Measurements from ENCODE around the gene TGFBR2. TPM values are rescaled to one million over a fixed set of nuclear protein-coding genes. Genes with fewer than 3 reads are reported as not detected.

Gene TGFBR2
- total RNA-seq, 1 experiment from 2014 or later, result 48.2 TPM

GRCh38 chr3:30698549-30698948 is 92.1 kb downstream of the TGFBR2 start:
- no peak overlapping the region for H2AFZ ChIP-seq (ENCODE audit: low read length)
- no peaks in the 10 kb centered on the region for H3F3A ChIP-seq (ENCODE audit: low read length, unreplicated experiment)
- no peak for ATAC-seq
- H3K4me1 ChIP-seq (ENCODE audit: insufficient read depth, low read length), result no peaks in the 10 kb centered on the region
- BruUV-seq (replicated peaks), result no TSS peak
- H3K9me2 ChIP-seq (replicated peaks; ENCODE audit: low read length), result no peaks in the 10 kb centered on the region
- TF ChIP-seq EZH2 (IDR thresholded peaks at IDR 0.05; ENCODE audit: low read length, unreplicated experiment) (no peak), EZH2phosphoT487 (IDR thresholded peaks at IDR 0.05; ENCODE audit: borderline replicate concordance, low read length) (no peak), CTCF (conservative IDR thresholded peaks at IDR 0.05; ENCODE audit: low read depth, low read length) (no peak)
- intact Hi-C loops (cut with micrococcal nuclease), result loop anchor here (10.0 kb wide), 1 partner anchor 684 kb away; no protein-coding TSS in a partner anchor
- H3K9ac ChIP-seq (ENCODE audit: low read length), result no peak overlapping the region
- 0 out of 2 replicates have a peak, but pooled peaks cover 7% of the 10 kb centered on the region for H3K9me3 ChIP-seq (ENCODE audit: low read length)
- no peaks in the 10 kb centered on the region for H3K79me2 ChIP-seq (ENCODE audit: low read length)
- POLR2A ChIA-PET (ENCODE audit: unreplicated experiment), result no interaction called here
- H3K27ac ChIP-seq (ENCODE audit: low read length), result no peak overlapping the region
- H3K4me3 ChIP-seq (ENCODE audit: low read length), result no peak overlapping the region
- no peaks in the 10 kb centered on the region for H3K27me3 ChIP-seq (ENCODE audit: low read length)
- H3K36me3 ChIP-seq (ENCODE audit: low read depth, low read length), result peaks cover 29% of the 10 kb centered on the region
- DNase-seq, result no peak
- no peak overlapping the region for H3K4me2 ChIP-seq (ENCODE audit: low read length)
- H4K20me1 ChIP-seq (ENCODE audit: low read length), result no peaks in the 10 kb centered on the region
- CTCF ChIA-PET, result no interaction called here

- ATAC-seq (no peak), DNase-seq (no peak)
- ChIA-PET CTCF (no interaction called here), POLR2A (ENCODE audit: unreplicated experiment) (no interaction called here)
- Histone ChIP-seq H2AFZ (ENCODE audit: low read length) (no peak overlapping the region), H3K27ac (ENCODE audit: low read length) (no peak overlapping the region), H3K79me2 (ENCODE audit: low read length) (no peaks in the 10 kb centered on the region), H3K36me3 (ENCODE audit: low read depth, low read length) (peaks cover 24% of the 10 kb centered on the region), H3K9ac (ENCODE audit: low read length) (no peak overlapping the region), H3K9me3 (ENCODE audit: low read length) (0 out of 2 replicates have a peak, but pooled peaks cover 7% of the 10 kb centered on the region), H3F3A (ENCODE audit: low read length, unreplicated experiment) (no peaks in the 10 kb centered on the region), H3K4me3 (ENCODE audit: low read length) (no peak overlapping the region), H3K4me1 (ENCODE audit: insufficient read depth, low read length) (no peaks in the 10 kb centered on the region), H4K20me1 (ENCODE audit: low read length) (no peaks in the 10 kb centered on the region), H3K27me3 (ENCODE audit: low read length) (no peaks in the 10 kb centered on the region), H3K9me2 (replicated peaks; ENCODE audit: low read length) (no peaks in the 10 kb centered on the region), H3K4me2 (ENCODE audit: low read length) (no peak overlapping the region)
- TF ChIP-seq EZH2phosphoT487 (IDR thresholded peaks at IDR 0.05; ENCODE audit: borderline replicate concordance, low read length) (no peak), EZH2 (IDR thresholded peaks at IDR 0.05; ENCODE audit: low read length, unreplicated experiment) (no peak), CTCF (conservative IDR thresholded peaks at IDR 0.05; ENCODE audit: low read depth, low read length) (no peak)
- intact Hi-C loops (cut with micrococcal nuclease), result loop anchor here (10.0 kb wide), 1 partner anchor 685 kb away; no protein-coding TSS in a partner anchor
- BruUV-seq (replicated peaks), result no TSS peak
These were observed 93.5 kb downstream of the TGFBR2 start for GRCh38 chr3:30699927-30700326.

GRCh38 chr3:30700702-30701321 is 94.4 kb downstream of the TGFBR2 start:
- H3K4me2 ChIP-seq (ENCODE audit: low read length), result no peak overlapping the region
- ChIA-PET CTCF (no interaction called here), POLR2A (ENCODE audit: unreplicated experiment) (no interaction called here)
- H3K9ac ChIP-seq (ENCODE audit: low read length), result no peak overlapping the region
- H3K27me3 ChIP-seq (ENCODE audit: low read length), result no peaks in the 10 kb centered on the region
- peaks cover 16% of the 10 kb centered on the region for H3K36me3 ChIP-seq (ENCODE audit: low read depth, low read length)
- TF ChIP-seq EZH2phosphoT487 (IDR thresholded peaks at IDR 0.05; ENCODE audit: borderline replicate concordance, low read length) (no peak), CTCF (conservative IDR thresholded peaks at IDR 0.05; ENCODE audit: low read depth, low read length) (no peak), EZH2 (IDR thresholded peaks at IDR 0.05; ENCODE audit: low read length, unreplicated experiment) (no peak)
- DNase-seq (no peak), ATAC-seq (no peak)
- H3K79me2 ChIP-seq (ENCODE audit: low read length), result no peaks in the 10 kb centered on the region
- H3F3A ChIP-seq (ENCODE audit: low read length, unreplicated experiment), result no peaks in the 10 kb centered on the region
- no peak overlapping the region for H3K27ac ChIP-seq (ENCODE audit: low read length)
- intact Hi-C loops (cut with micrococcal nuclease), result no loop called here
- H3K4me1 ChIP-seq (ENCODE audit: insufficient read depth, low read length), result no peaks in the 10 kb centered on the region
- H3K9me2 ChIP-seq (replicated peaks; ENCODE audit: low read length), result no peaks in the 10 kb centered on the region
- no peaks in the 10 kb centered on the region for H4K20me1 ChIP-seq (ENCODE audit: low read length)
- H3K4me3 ChIP-seq (ENCODE audit: low read length), result no peak overlapping the region
- H2AFZ ChIP-seq (ENCODE audit: low read length), result no peak overlapping the region
- 0 out of 2 replicates have a peak, but pooled peaks cover 7% of the 10 kb centered on the region for H3K9me3 ChIP-seq (ENCODE audit: low read length)
- BruUV-seq (replicated peaks), result no TSS peak

All from PC-3 (cell line).